OCI-LY3 (cell line): ENCODE data around the gene ZFP92.
A peak's percentile ranks its signal among the peaks of the same experiment; 100 is the strongest.

Source experiments
- H2AFZ ChIP-seq: fragments of 200-600, 300-600 bp; shearing (Covaris generic); 2 replicates; pipeline ENCODE4 v1.6.0; 2014; ENCODE audit warnings: antibody characterized with exemption, low read depth, low read length
- H3K27ac ChIP-seq: fragments of 200-600, 300-600 bp; sonication (generic); 2 replicates; pipeline ENCODE4 v1.5.1; 2014; ENCODE audit warnings: mild to moderate bottlenecking, low read length, moderate library complexity, mixed read lengths
- H3K27me3 ChIP-seq: fragments of 200-600, 300-600 bp; sonication (generic); 2 replicates; pipeline ENCODE4 v1.6.1; 2014; ENCODE audit warnings: low read depth, low read length, mixed read lengths
- H3K36me3 ChIP-seq: fragments of 200-600, 300-600 bp; sonication (generic); replicated peaks from 2 replicates; pipeline ENCODE3; 2014; ENCODE audit warnings: low read depth, low read length, mixed read lengths
- H3K4me1 ChIP-seq: fragments of 300-600, 200-600 bp; sonication (generic); 2 replicates; pipeline ENCODE4 v1.6.1; 2014; ENCODE audit warnings: low read length, mixed read lengths
- H3K4me2 ChIP-seq: fragments of 200-600, 300-600 bp; sonication (generic); 2 replicates; pipeline ENCODE4 v1.6.1; 2014; ENCODE audit warnings: low read length, mixed read lengths
- H3K4me3 ChIP-seq: fragments of 300-600, 200-600 bp; sonication (generic); 2 replicates; pipeline ENCODE4 v1.5.1; 2014; ENCODE audit warnings: antibody characterized with exemption, mild to moderate bottlenecking, low read length, moderate library complexity
- H3K79me2 ChIP-seq: fragments of 300-600, 200-600 bp; shearing (Covaris generic); 2 replicates; pipeline ENCODE4 v1.6.1; 2014; ENCODE audit warnings: mild to moderate bottlenecking, low read length, mixed read lengths
- H3K9ac ChIP-seq: fragments of 300-600, 200-600 bp; shearing (Covaris generic); 2 replicates; pipeline ENCODE4 v1.6.0; 2014; ENCODE audit warnings: mild to moderate bottlenecking, low read length, moderate library complexity
- H3K9me3 ChIP-seq: fragments of 200-600, 300-600 bp; shearing (Covaris generic); 2 replicates; pipeline ENCODE4 v1.6.1; 2014; ENCODE audit warnings: low read length, mixed read lengths; ENCODE audit not compliant: insufficient read depth
- H4K20me1 ChIP-seq: fragments of 200-600, 300-600 bp; sonication (generic); 2 replicates; pipeline ENCODE4 v1.6.1; 2016; ENCODE audit warnings: low read length, mixed read lengths; ENCODE audit not compliant: insufficient read depth
- CTCF ChIP-seq: fragments of 200-600, 300-600 bp; sonication (generic); IDR thresholded peaks from 2 replicates; pipeline ENCODE4 v1.5.1; 2014; ENCODE audit warnings: antibody characterized with exemption, low read length, low read depth
- EZH2phosphoT487 ChIP-seq: fragments of 200-600 bp; shearing (Covaris generic); IDR thresholded peaks from 2 replicates; pipeline ENCODE4 v1.6.1; 2018; ENCODE audit warnings: antibody characterized with exemption, mixed run types, low read depth

The ZFP92 gene

DNA sequence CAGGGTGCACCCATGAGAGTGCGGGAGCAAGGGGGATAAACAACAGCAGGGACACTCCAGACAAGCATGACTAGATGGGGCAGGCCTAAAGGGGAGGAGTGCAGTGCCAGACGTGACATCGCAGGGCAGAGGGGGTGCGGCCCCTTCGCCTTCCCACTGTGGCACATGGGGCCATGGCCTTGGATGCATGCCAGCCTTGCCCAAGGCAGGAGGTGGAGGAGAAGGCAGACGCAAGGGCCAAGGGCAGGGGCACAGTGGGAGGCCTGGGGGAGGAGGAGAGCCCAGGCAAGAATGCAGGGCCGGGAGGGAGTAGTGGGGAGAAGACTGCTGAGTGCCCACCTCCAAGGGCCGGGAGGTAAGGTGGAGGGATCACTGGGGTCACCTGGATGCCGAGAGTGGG is 31.8 kb upstream of the ZFP92 start:
- Histone ChIP-seq H3K9ac (no peak overlapping the region), H2AFZ (no peak overlapping the region), H4K20me1 (no peaks in the 10 kb centered on the region), H3K4me2 (no peak overlapping the region), H3K79me2 (no peaks in the 10 kb centered on the region), H3K4me3 (no peak overlapping the region), H3K27ac (no peak overlapping the region), H3K9me3 (no peaks in the 10 kb centered on the region), H3K27me3 (no peaks in the 10 kb centered on the region), H3K4me1 (no peaks in the 10 kb centered on the region), H3K36me3 (no peaks in the 10 kb centered on the region)
- no peak for TF ChIP-seq CTCF
- TF ChIP-seq EZH2phosphoT487 = no peak

- no peaks in the 10 kb centered on the region for H3K27me3 ChIP-seq
- no peaks in the 10 kb centered on the region for H3K9me3 ChIP-seq
- H3K27ac ChIP-seq = no peak overlapping the region
- no peak overlapping the region for H3K9ac ChIP-seq
- H2AFZ ChIP-seq = no peak overlapping the region
- TF ChIP-seq EZH2phosphoT487 (no peak), CTCF (no peak)
- no peak overlapping the region for H3K4me3 ChIP-seq
- no peak overlapping the region for H3K4me2 ChIP-seq
- no peaks in the 10 kb centered on the region for H4K20me1 ChIP-seq
- no peaks in the 10 kb centered on the region for H3K36me3 ChIP-seq
- H3K79me2 ChIP-seq = no peaks in the 10 kb centered on the region
- H3K4me1 ChIP-seq = no peaks in the 10 kb centered on the region
These were observed 31.2 kb upstream of the ZFP92 start for GRCh38 chrX:153379971-153380581.

DNA sequence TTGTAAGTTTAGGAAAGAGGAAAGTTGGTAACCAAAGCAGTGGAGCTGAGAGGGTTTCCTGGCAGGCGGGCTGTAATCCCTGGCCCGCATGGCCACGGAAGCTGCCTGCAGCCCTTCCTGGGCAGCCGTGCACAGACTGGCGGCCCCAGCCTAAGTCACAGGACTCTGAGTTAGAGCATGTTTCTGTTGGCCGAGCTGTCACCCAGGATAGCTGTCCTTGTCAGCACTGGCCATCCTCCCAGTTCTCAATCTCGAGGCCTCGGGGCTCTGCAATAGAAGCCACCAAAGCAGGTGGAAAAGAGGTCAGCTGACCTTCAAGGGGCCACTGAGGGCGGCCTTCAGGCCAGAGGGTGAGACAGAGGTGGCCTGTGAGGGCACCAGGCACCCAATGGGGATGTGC is 30.6 kb upstream of the ZFP92 start:
- Histone ChIP-seq H3K79me2 (no peaks in the 10 kb centered on the region), H3K9ac (no peak overlapping the region), H3K27me3 (no peaks in the 10 kb centered on the region), H4K20me1 (no peaks in the 10 kb centered on the region), H3K27ac (no peak overlapping the region), H2AFZ (no peak overlapping the region), H3K4me2 (no peak overlapping the region), H3K9me3 (no peaks in the 10 kb centered on the region), H3K4me3 (no peak overlapping the region), H3K4me1 (no peaks in the 10 kb centered on the region), H3K36me3 (no peaks in the 10 kb centered on the region)
- no peak for TF ChIP-seq EZH2phosphoT487
- no peak for TF ChIP-seq CTCF

DNA sequence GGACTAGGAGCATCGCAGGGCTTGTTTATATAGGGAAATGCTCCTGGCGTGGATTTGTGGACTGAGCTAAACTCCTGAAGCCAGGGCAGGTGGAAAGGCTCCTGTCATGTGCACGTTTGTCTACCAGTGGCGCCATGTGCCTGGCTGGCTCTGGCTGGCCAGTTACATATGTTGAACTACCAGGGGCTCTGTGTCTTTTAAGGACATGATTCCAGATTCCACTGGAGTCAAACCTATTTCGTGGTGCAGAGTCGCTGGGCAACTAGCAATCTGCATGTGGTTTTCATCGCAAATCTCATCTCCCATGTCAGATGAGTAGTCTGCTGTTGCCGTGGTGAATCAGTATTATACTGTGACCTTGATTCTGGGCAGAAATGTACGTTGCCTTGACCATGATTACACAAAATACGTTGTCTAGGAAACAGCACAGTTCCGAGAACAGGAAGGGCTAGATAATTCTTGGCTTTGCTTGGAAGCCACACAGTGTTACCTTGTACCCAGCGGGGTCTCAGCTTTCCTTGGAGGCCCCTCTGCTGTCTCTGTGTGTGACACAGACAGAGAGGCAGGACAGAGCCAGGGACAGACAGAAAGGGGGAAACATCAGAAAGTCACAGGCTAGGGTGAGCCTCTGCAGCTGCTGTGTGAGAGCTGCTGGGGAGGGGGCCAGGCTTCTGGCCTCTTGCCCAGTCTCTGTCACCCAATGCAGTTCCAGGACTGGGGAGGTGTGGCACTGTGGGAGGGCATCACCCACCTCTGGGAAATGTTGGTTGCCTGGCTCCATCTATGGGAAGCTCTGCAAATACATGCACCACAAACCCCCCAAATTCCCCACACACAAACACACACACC is 29.4 kb upstream of the ZFP92 start:
- Histone ChIP-seq H3K27ac (no peak overlapping the region), H3K4me3 (no peak overlapping the region), H3K9me3 (no peaks in the 10 kb centered on the region), H2AFZ (no peak overlapping the region), H4K20me1 (no peaks in the 10 kb centered on the region), H3K4me2 (no peak overlapping the region), H3K79me2 (no peaks in the 10 kb centered on the region), H3K27me3 (no peaks in the 10 kb centered on the region), H3K36me3 (no peaks in the 10 kb centered on the region), H3K9ac (no peak overlapping the region), H3K4me1 (no peaks in the 10 kb centered on the region)
- TF ChIP-seq CTCF (peak; percentile 27; the same call in 1 of the 2 replicates), EZH2phosphoT487 (no peak)
